K562 (cell line): Measurements from ENCODE around the gene AREL1. TPM values are rescaled to one million over a fixed set of nuclear protein-coding genes. Genes with fewer than 3 reads are reported as not detected.

Source experiments
- CHD1 ChIP-seq: fragments of 200-600 bp; sonication (generic); IDR thresholded peaks from one replicate; pipeline ENCODE4 v1.6.1; 2012; ENCODE audit warnings: mild to moderate bottlenecking, moderate library complexity, low read length, inconsistent platforms
- EZH2 ChIP-seq: IDR thresholded peaks from 2 replicates; pipeline ENCODE4 v1.6.1; 2012; ENCODE audit warnings: low read depth, mild to moderate bottlenecking, inconsistent platforms, low read length, borderline replicate concordance
- GABPB2 ChIP-seq: fragments of 250-450 bp; sonication (Bioruptor Pico); conservative IDR thresholded peaks from 2 replicates; pipeline ENCODE4 v1.5.1; 2021; ENCODE audit warnings: mild to moderate bottlenecking
- ILF3 ChIP-seq: fragments of 450-650 bp; IDR thresholded peaks from 2 replicates; pipeline ENCODE4 v1.6.1; 2018; ENCODE audit warnings: antibody characterized with exemption, mild to moderate bottlenecking, moderate library complexity, borderline replicate concordance
- NBN ChIP-seq: fragments of 450-650 bp; IDR thresholded peaks from 2 replicates; pipeline ENCODE4 v1.6.1; 2016; ENCODE audit warnings: low read depth, mild to moderate bottlenecking
- NFE2 ChIP-seq: IDR thresholded peaks from 2 replicates; pipeline ENCODE4 v1.6.1; 2014; ENCODE audit warnings: antibody characterized with exemption, low read depth
- PTRF ChIP-seq: fragments of 450-650 bp; IDR thresholded peaks from 2 replicates; pipeline ENCODE4 v1.6.1; 2016; ENCODE audit warnings: mild to moderate bottlenecking, missing genetic modification characterization, missing compliant biosample characterization
- STAT5A ChIP-seq: IDR thresholded peaks from 2 replicates; pipeline ENCODE4 v1.6.1; 2012; ENCODE audit warnings: low read length, inconsistent platforms, borderline replicate concordance
- TRIM24 ChIP-seq, 2 experiments: fragments of 450-650 bp; IDR thresholded peaks; 2 replicates each; pipeline ENCODE4 v1.6.1; 2016
- ZNF140 ChIP-seq: fragments of 250-450 bp; sonication (Bioruptor Pico); IDR thresholded peaks from 2 replicates; pipeline ENCODE4 v1.8.0; 2021; ENCODE audit warnings: moderate library complexity, mild to moderate bottlenecking, inconsistent platforms
- polyA plus RNA-seq, 8 experiments: library from polyadenylated mRNA; depleted of rRNA in 4 of 8; stranded (reverse) in 5 of 8; unstranded in 3 of 8; fragments of >200 nt; fragmentation: Nextera tagmentation in 2 of 8; fragmentation: Illumina TruSeq in 1 of 8; extraction: Ambion mirVana in 2 of 8; extraction: Trizol in 1 of 8; gene quantifications; 2 replicates each; pipeline versions ENCODE4 v1.2.1 to v1.2.3, GENCODE V29; 2011 to 2014; ENCODE audit warnings: inconsistent platforms in 1 of 8, missing spikeins in 1 of 8
- total RNA-seq, 7 experiments: library from RNA; depleted of rRNA in 6 of 7; stranded (reverse); fragments of >200 nt in 6 of 7; fragmentation: Illumina TruSeq in 2 of 7; extraction: Trizol in 2 of 7; gene quantifications; 2 replicates each; pipeline versions ENCODE4 v1.2.1 to v1.2.3, GENCODE V29; 2011 to 2021; ENCODE audit warnings: low replicate concordance in 1 of 7
- TF ChIP-seq, protein P1 (sequence below): sonication (generic); formaldehyde crosslinking; IDR thresholded peaks from 2 replicates; pipeline ENCODE4 v1.8.0; 2022; ENCODE audit warnings: mild to moderate bottlenecking, low read depth, missing genetic modification reagents
- TF ChIP-seq, protein P2 (sequence below): sonication (generic); formaldehyde crosslinking; IDR thresholded peaks from 2 replicates; pipeline ENCODE4 v1.8.1; 2022; ENCODE audit warnings: missing genetic modification reagents

AREL1 gene
- total and polyA plus RNA-seq, 9 of the 15 experiments (the other 6 are each of a cell fraction or from before 2014, with no cell fraction given), result 6.0 to 24.8 (median 16.6) TPM

DNA sequence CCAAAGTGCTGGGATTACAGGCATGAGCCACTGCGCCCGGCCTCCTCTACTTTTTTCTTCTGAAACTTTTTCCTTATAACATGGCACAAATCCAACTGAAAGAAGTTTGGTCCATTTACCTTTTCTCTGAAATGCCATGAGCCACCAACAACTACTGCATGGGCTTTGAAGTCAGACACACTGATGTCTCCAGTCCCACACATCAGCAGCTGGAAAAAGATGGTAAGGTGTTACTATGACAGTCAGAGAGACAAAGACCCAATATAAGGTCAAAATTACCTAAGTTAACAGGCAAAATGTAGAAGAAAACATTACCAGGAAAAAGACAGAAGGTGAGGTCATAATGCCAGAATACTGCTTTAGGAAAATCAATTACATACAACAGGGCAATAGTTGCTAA is 48.2 kb downstream of the AREL1 start (continued):
- TF ChIP-seq NBN (no peak), NFE2 (no peak), GABPB2 (CRISPR knock-in tag) (no peak), STAT5A (no peak), EZH2 (no peak), TRIM24 (IDR thresholded peaks at IDR 0.05) (no peak), CHD1 (no peak), ILF3 (no peak), PTRF (no peak), ZNF140 (no peak)
- TF ChIP-seq, protein P1, sequence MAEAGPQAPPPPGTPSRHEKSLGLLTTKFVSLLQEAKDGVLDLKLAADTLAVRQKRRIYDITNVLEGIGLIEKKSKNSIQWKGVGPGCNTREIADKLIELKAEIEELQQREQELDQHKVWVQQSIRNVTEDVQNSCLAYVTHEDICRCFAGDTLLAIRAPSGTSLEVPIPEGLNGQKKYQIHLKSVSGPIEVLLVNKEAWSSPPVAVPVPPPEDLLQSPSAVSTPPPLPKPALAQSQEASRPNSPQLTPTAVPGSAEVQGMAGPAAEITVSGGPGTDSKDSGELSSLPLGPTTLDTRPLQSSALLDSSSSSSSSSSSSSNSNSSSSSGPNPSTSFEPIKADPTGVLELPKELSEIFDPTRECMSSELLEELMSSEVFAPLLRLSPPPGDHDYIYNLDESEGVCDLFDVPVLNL (CRISPR knock-in tag), result no peak
- TF ChIP-seq, protein P2, sequence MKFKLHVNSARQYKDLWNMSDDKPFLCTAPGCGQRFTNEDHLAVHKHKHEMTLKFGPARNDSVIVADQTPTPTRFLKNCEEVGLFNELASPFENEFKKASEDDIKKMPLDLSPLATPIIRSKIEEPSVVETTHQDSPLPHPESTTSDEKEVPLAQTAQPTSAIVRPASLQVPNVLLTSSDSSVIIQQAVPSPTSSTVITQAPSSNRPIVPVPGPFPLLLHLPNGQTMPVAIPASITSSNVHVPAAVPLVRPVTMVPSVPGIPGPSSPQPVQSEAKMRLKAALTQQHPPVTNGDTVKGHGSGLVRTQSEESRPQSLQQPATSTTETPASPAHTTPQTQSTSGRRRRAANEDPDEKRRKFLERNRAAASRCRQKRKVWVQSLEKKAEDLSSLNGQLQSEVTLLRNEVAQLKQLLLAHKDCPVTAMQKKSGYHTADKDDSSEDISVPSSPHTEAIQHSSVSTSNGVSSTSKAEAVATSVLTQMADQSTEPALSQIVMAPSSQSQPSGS (CRISPR knock-in tag), result no peak
